Epidermal melanocyte (primary cell): ENCODE measurements around the gene SLK.

Source experiments
- DNase-seq: peaks from one replicate; pipeline ENCODE4 v3.0.0; 2011; ENCODE audit warnings: low spot score; ENCODE audit not compliant: insufficient read length

Gene SLK

GRCh38 chr10:103966671-103967447, at the start of gene SLK:
Gene SLK (plus strand): TSS chr10:103967140. CDS start chr10:103967746, 606 bp downstream.
- DNase-seq: peak; percentile 76

- DNase-seq: no peak
Observed at GRCh38 chr10:103917302-103918052, 49.5 kb upstream of the SLK start.

GRCh38 chr10:103918053-103918846, 48.7 kb upstream of the SLK start, which contains the start of gene STN1:
Gene STN1 (minus strand): TSS chr10:103918184. CDS start chr10:103917594, 590 bp downstream.
- peak; percentile 89 for DNase-seq

- no peak for DNase-seq
Observed at GRCh38 chr10:103919648-103920025, 47.3 kb upstream of the SLK start.

- no peak for DNase-seq
Observed at GRCh38 chr10:103921248-103921647, 45.7 kb upstream of the SLK start.

- DNase-seq: no peak
Observed at GRCh38 chr10:103921750-103922195, 45.2 kb upstream of the SLK start.

GRCh38 chr10:103922659-103923058, 44.3 kb upstream of the SLK start:
- DNase-seq: no peak

- DNase-seq: no peak
Observed at GRCh38 chr10:103923502-103923901, 43.4 kb upstream of the SLK start.

GRCh38 chr10:103925591-103925990, 41.3 kb upstream of the SLK start:
- DNase-seq: no peak

GRCh38 chr10:103926722-103927319, 40.1 kb upstream of the SLK start:
- no peak for DNase-seq

GRCh38 chr10:103928784-103929183, 38.2 kb upstream of the SLK start:
- DNase-seq: no peak

- DNase-seq: no peak
Observed at GRCh38 chr10:103929381-103929921, 37.5 kb upstream of the SLK start.

GRCh38 chr10:103930449-103930848, 36.5 kb upstream of the SLK start:
- DNase-seq: no peak

GRCh38 chr10:103930881-103931280, 36.1 kb upstream of the SLK start:
- no peak for DNase-seq

GRCh38 chr10:103931603-103932002, 35.3 kb upstream of the SLK start:
- no peak for DNase-seq

GRCh38 chr10:103932271-103932670, 34.7 kb upstream of the SLK start:
- DNase-seq: no peak

GRCh38 chr10:103932971-103933370, 34.0 kb upstream of the SLK start:
- no peak for DNase-seq

GRCh38 chr10:103933557-103934121, 33.3 kb upstream of the SLK start:
- DNase-seq: no peak

GRCh38 chr10:103934308-103934707, 32.6 kb upstream of the SLK start:
- no peak for DNase-seq

GRCh38 chr10:103936022-103936421, 30.9 kb upstream of the SLK start:
- no peak for DNase-seq

- DNase-seq: no peak
Observed at GRCh38 chr10:103939522-103939921, 27.4 kb upstream of the SLK start.
